Neural progenitor cell (in vitro differentiated cells): Measurements from ENCODE around the gene NAA16.

Source experiments
- CTCF ChIP-seq: fragments of 200-600 bp; sonication (generic); IDR thresholded peaks from 2 replicates; pipeline ENCODE4 v1.5.1; 2017; ENCODE audit warnings: antibody characterized with exemption, mild to moderate bottlenecking
- EZH2 ChIP-seq: fragments of 200-600 bp; sonication (generic); IDR thresholded peaks from 2 replicates; pipeline ENCODE4 v1.6.1; 2017; ENCODE audit warnings: antibody characterized with exemption, mild to moderate bottlenecking, moderate library complexity
- EZH2phosphoT487 ChIP-seq: fragments of 200-600 bp; sonication (generic); IDR thresholded peaks from 2 replicates; pipeline ENCODE4 v1.6.1; 2017; ENCODE audit warnings: antibody characterized with exemption

GRCh38 chr13:41311406-41312175 is 524 bp downstream of the NAA16 start:
- TF ChIP-seq CTCF (no peak), EZH2 (no peak), EZH2phosphoT487 (no peak)
